RPMI7951 (cell line): ENCODE measurements around the gene FAAH2. TPM values are rescaled to one million over a fixed set of nuclear protein-coding genes. Genes with fewer than 3 reads are reported as not detected.
"Not testable (repeated sequence)": the region's sequence is repeated elsewhere in the genome, so short reads cannot be mapped to it uniquely, and the experiment has no call there.

Experiments used
- DNase-seq: peaks from one replicate; pipeline ENCODE4 v3.0.0-alpha.2; 2012; ENCODE audit warnings: low read depth
- total RNA-seq: library from RNA; depleted of rRNA; stranded (reverse); fragments of >200 nt; shearing (Covaris generic); gene quantifications from 2 replicates; pipeline ENCODE4 v1.2.3, GENCODE V29; 2014; rRNA removed

FAAH2 gene
- total RNA-seq, 1 experiment from 2014 or later = not detected

DNA sequence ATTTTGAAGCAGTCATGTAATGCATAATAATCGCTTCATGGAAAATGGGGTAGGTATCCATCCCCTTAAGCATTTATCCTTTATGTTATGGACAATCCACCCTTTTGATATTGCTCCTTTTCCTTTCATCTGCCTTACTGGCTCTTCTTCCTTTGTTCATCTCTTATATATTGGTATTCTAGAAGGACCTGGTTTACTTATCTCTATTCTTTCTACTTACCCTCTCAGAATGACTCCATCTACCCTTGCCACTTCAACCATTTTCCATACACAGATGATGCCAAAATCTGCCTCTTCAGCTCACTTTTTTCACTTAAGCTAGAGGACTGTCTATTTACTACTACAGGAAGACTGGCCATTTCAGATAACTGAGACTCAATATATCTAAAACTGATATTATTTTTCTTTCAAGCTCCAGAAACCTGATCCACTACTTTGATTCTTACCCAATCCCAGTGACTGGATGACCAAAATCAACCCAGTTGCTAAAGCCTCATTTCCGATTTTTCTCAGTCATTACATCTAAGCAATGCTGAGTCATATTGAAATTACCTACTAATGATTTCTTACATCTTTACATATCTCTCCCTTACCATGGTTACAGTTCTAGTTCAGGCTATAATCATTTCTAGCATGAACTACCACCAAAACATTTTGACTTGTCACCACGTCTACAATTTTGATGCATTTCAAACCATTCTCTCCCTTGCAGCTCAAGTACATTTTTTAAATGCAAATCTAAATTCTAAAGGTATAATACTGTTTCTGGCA, 93.7 kb downstream of the FAAH2 start:
- no peak for DNase-seq

DNA sequence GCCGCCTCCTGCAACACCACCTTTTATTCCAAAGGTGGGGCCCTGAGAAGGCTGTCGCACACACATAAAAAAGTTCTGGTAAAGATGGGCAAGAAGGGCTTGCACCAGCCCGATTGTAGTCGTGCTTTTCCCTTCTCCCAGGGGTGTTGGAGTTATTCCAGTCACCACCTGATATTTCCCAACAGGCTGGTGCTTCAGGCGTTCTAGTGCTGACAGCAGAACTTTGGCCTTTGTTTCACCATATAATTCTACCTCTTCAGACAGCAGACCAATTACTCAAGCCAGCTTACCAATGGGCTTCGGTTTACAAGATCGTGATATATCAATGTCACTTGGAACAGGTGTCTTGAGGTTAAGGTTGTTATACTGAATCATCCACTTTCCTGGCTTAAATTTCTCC, 107.7 kb downstream of the FAAH2 start:
- not testable (repeated sequence) for DNase-seq

DNA sequence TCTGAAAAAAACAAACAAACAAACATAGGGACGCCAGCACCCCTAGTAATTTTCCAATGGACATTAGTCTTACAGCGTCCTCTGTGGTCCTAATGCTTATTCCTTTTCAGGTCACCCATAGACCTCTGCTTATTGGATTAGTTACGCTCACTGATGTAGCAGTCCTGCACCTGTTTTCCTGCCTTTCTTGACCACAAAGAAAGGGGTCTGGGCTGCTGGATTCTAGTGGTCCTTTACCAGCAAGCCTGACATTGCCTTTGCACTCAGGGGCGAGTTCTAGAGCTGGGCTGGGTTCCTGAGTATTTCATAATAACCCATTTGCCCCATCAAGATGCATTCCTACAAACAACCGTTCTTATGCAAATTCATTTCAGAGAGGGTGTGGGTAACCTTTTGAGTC, 116.7 kb downstream of the FAAH2 start:
- DNase-seq = not testable (repeated sequence)

DNA sequence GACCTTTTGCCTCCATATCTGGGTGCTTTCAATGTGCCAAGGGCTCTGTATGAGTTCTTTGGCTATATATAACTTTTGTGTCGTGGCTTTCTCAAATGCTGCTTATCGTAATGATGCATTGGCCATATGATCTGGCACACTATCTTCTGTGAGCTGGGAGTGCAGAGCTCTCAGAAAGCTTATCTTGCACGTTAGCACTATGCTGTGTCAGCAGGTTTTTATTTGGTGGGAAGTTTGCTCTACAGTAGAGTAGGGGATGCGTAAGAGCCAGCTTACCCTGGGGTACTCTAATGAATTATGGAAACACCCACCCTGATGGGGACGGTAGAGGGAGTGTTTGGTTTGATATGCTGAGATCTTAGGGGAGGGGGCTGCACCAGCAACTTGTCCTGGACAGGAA, 119.6 kb downstream of the FAAH2 start:
- no peak for DNase-seq

DNA sequence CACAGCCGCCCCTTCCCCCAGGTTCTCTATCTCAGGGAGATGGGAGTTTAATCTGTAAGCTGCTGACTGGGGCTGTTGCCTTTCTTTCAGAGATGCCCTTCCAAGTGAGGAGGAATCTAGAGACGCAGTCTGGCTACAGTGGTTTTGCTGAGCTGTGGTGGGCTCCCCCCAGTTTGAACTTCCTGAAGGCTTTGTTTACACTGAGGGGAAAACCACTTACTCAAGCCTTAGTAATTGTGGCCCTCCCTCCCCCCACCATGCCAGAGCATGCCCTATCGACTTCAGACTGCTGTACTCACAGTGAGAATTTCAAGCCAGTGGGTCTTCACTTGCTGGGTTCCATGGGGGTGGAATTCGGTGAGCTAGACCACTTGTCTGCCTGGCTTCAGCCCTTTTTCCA, 131.3 kb downstream of the FAAH2 start:
- DNase-seq = no peak

DNA sequence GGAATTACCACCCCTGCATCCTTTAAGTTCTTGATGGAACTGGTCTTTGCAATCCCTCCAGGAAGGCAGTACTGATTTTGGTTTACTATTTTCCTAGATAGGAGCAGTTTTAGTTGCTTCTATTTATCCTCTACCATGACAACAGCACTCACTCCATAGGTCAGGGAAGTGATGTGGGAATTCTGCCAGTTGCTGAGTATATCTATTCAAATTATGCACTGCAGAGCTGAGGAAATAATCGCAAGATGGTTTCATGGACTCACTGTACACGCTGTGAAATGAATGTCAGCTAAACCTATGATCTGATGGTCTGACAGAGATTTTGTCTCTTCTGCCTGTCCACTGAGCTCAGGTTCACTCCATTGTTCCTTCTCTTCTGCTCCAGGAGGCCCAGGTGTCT, 135.8 kb downstream of the FAAH2 start:
- no peak for DNase-seq

DNA sequence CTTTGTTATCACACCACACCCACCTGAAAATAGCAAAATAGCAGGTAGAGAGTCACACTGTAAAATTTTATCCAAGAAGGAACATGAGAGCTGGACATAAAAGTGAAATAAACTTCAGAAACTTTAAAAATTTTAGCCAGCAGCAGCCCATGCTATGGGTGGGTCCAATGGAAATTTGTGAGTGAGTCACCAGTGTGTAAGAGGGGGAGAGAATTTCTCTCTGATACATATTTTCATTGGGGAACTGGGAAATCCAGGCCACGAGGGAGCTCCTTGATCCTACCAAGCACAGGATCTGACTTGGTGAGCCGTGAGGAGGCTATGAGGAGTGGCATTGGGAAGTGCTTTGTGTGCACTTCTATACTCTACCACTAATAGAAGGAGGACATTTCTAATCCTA, 136.3 kb downstream of the FAAH2 start:
- DNase-seq = no peak

DNA sequence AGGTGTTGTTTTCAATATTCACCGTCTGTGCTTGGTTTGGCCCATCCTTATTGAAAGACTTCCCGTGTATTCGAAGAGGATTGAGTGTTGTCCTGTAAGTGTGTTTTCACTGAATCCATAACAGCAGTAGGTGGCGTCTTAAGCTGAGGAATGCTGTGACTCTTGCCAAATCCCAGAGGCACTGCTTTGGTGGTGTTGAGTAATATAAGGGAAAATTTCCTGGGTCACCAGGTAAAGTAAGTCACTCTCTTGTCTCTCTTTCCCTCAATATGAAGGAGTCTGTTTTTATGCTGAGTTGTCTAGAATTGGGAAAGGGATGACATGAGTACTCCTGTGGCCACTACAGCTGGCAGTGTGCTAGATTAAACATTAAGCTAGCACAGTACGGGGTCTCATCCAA, 158.6 kb downstream of the FAAH2 start:
- DNase-seq = no peak

DNA sequence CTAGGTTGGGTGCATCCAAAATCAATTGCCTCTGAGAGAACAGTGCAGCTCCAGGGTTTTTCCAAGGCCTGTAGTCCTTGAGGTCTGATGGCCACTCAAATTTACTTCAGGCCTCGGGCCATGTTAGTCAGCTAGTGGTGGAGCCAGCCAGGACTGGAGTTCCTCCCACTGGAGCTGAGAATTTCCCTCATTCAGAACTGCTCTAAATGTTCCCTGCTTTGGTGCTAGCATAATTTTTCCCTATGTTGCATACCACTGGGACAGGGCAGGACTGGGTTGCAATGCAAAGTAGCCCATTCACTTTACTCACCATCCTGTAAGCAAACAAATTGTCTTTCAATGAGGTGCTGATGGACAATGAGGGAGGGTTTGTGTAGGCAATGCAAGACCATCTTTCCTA, 159.3 kb downstream of the FAAH2 start:
- no peak for DNase-seq

DNA sequence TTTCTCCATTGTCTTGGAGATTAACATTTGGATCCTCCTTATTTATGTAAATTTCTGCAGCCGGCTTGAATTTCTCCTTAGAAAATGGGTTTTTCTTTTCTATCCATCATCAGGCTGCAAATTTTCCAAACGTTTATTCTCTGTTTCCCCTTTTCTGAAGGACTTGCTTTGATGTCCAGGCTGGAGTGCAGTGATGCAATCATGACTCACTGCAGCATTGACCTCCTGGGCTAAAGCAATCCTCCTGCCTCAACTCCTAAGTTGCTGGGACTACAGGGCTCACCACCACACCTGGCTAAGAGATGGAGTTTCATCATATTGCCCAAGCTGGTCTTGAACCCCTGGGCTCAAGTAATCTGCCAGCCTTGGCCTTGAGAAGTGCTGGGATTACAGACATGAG, 161.3 kb downstream of the FAAH2 start:
- no peak for DNase-seq

DNA sequence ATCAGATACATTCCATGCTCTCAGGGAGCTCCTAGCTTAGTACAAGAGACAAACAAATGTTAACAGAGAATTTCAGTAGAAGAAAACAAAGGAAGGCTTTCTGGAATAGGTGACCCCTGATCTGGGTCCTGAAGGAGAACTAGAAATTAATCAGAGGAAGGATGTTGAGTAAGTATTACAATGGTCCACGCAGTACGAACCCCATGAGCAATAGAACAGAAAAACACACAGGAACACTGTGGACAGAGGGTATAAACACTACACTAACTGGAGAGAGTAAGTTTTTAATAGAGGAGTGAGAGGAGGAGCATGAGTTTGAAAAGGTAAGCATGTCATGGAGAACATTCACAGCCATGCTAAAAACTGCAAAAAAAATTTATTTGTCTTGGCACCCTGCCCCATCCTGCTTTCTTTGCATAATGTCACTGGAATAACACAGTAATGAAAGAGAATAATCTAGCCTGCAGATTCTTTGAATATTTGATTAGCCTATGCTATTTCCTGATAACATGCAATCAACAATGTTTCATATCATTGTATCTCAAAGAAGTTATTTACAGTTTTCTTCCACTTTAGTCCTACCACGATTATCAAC, 165.0 kb downstream of the FAAH2 start:
- no peak for DNase-seq

DNA sequence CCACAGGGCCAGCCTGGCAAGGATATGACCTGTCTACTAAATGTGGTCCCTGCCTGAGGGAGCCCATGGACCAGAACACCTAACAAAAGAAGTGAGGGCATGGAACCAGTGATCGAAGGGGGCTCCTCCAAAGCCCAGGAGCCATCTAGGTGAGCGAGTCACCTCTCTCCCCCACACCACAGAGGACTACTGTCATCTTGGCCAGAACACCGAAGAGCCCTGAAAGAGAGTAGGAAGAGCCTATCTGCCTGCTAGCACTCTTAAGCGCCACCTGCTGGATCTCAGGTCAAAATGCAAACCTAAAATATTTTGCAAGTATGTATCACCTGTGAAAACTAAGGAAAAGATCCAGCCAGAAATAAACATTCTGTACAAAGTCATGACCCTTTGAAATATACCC, 167.4 kb downstream of the FAAH2 start:
- peak; percentile 2 for DNase-seq

DNA sequence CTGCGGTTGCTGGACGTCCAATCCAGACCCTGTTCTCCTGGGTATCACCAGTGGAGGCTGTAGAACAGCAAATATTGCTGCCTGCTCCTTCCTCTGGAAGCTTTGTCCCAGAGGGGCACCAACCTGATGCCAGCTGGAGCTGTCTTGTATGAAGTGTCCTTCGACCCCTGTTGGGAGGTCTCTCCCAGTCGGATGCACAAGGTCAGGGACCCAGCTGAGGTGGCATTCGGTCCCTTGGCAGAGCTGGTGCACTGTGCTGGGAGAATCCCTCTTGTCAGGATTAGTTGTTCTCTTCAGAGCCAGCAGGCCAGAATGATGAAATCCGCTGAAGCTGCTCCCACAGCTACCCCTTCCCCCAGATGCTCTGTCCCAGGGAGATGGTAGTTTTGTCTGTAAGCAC, 195.0 kb downstream of the FAAH2 start:
- no peak for DNase-seq

DNA sequence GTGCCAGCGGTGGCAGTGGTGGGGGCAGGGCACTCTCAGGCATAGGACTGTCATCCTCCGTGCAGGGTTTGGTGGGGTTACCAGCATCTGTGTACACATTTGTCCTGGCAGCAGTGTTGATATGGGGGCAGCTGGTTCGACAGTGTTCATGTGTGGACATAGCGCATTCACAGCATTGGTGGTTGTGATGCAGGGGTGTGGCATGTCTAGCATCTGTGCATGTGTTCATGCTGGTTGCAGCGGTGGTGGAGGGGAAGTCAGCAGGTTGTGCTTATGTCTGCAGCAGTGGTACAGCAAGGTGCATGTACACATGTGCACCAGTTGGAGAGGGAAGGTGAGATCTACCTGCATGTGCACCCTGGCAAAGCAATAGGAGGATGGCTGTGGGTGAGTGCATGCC, 230.0 kb downstream of the FAAH2 start:
- no peak for DNase-seq

DNA sequence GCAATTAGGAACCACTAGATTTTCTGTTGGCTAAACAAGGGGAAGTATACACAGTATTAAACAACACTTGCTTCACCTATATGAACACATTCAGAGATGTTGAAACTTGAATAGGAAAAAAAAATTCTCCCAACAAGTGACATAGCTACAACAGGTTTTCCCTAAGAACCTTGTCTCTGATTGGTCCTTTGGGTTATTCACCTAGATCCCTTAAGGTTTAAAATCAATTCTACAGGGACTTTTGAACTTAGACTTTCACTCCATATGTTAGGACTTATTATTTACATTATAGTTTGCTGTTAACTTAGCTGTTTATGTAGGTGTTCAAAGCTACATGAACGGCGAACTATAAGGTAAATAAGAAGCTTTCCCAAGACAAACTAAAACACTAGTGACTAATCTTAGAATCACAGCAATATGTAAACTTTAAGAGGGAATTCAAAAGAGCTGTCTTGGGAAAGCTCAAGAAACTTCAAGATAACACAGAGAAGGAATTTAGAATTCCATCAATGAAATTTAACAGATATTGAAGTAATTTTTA, 233.1 kb downstream of the FAAH2 start:
- no peak for DNase-seq

DNA sequence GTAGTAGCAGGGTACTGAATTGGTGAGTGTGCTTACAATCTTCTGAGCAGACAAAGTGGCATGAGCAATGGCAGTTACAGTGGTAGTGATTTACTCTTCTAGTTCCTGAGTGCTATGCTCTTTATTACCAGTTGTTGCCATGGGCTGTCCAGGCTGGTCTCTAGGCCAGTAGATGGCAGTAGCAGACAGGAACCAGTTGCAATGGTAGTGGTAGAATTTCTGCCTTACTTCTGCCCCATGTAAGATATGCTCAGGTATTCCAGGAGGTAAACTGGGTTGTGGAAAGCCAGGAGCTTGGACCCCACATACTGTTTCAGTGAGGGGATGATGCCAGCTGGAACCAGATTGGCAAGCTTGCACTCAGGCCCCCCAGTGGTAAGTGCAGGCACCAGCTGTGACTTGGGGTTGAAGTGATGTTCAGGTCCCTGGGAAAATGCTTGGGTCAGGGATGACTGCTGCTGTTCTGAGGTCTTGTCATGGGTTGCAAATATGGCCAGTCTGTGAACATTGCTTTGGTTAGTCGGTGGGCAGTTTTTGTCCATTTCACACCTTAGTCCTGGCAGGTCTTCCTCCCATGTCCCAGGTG, 242.3 kb downstream of the FAAH2 start:
- peak; percentile 3 for DNase-seq

Other genes starting within 250 kb of the FAAH2 start
- 15.6 and 19.3 TPM in 2 replicates for gene SPIN2B, start 165.2 kb upstream of the FAAH2 start, total RNA-seq
- gene SPIN2A, start 149.3 kb upstream of the FAAH2 start, total RNA-seq = 0.20 and 0.48 TPM in 2 replicates